Measurements from ENCODE around the gene STX2.
A peak's percentile ranks its signal among the peaks of the same experiment; 100 is the strongest.
"Not testable (repeated sequence)": the region's sequence is repeated elsewhere in the genome, so short reads cannot be mapped to it uniquely, and the experiment has no call there.

Gene STX2

DNA sequence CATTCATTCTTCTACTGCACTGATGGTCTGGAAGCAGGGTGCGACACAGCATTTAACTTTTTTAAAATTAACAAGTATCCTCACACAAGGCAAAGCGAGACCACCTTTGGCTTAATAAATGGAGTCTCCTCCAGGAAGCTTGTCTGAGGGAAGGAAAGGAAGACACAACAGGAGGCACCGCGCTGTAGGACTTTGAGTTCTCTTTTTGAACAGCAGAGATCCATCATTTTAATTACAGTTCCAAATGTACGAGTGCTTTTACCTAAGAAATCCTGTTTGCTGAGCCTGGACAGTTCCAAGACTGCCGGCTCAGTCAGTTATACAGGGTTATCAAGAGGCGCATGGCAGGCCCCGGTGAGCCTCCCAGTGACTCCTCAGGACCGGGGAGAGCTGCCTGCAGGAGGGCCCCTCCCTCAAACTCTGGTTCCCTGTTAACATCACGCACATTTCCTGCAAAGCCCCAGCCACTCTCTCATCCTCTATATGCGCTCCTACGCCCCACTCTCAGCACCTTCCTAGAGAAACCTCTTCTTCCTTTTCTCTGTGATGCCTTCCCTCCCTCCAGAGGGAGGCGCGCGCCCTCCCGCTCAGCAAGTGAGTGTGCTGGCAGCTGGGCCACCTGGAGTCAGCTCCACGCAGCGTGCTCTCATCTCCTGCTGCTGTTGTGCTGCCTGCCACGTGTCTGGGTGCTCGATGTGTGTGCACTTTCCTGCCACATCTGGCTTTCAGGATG is 46.1 kb downstream of the STX2 start:
- TF ChIP-seq, protein P1, sequence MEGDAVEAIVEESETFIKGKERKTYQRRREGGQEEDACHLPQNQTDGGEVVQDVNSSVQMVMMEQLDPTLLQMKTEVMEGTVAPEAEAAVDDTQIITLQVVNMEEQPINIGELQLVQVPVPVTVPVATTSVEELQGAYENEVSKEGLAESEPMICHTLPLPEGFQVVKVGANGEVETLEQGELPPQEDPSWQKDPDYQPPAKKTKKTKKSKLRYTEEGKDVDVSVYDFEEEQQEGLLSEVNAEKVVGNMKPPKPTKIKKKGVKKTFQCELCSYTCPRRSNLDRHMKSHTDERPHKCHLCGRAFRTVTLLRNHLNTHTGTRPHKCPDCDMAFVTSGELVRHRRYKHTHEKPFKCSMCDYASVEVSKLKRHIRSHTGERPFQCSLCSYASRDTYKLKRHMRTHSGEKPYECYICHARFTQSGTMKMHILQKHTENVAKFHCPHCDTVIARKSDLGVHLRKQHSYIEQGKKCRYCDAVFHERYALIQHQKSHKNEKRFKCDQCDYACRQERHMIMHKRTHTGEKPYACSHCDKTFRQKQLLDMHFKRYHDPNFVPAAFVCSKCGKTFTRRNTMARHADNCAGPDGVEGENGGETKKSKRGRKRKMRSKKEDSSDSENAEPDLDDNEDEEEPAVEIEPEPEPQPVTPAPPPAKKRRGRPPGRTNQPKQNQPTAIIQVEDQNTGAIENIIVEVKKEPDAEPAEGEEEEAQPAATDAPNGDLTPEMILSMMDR (IDR thresholded peaks at IDR 0.05; ENCODE audit: low read length, missing control alignments) = no peak
- no peak overlapping the region for H3K4me3 ChIP-seq (replicated peaks; ENCODE audit: low read depth, low read length)
- DNase-seq (ENCODE audit: low read depth) = no peak

DNA sequence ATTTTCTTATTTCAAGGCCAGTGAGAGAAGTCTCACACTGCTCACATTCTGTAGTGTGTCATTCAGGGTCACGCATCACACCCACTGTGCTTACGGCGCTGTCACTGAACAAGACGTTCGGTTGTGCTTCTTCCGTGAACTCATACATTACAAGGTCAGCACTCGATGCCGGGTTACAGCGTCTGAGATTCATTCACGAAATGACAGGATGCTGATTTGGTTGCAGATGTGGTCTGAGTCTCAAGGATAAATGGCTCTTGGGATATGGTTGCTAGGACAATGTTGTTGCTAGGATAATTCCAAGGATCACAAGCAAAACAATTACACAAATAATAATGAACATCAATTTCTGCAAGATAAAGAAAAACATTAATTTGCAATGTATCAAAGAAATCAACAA is 47.4 kb downstream of the STX2 start:
- TF ChIP-seq, protein P1 (IDR thresholded peaks at IDR 0.05; ENCODE audit: low read length, missing control alignments) = no peak
- H3K4me3 ChIP-seq (replicated peaks; ENCODE audit: low read depth, low read length) = no peak overlapping the region
- DNase-seq (ENCODE audit: low read depth) = no peak

DNA sequence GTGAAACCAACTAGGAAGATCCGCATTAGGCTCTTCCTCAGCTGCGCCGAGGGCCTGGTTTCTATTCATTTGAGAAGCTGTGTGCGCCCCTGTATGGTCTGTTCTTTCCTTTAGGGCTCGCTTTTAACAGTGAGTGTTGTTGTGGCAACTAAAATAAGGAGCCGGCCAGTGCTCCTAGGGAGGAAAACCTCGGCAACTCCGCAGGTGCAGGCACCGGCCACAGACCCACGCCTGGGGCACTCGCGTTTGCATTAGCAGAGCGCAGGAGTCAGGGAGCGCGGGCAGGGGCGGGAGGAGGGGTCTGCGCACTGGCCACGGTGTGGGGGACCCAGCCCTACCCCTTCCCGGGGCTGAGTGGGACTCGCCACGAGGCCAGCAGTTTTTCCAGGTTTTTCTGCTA is 50.5 kb downstream of the STX2 start:
- TF ChIP-seq, protein P1 (IDR thresholded peaks at IDR 0.05; ENCODE audit: low read length, missing control alignments) = no peak
- DNase-seq (ENCODE audit: low read depth) = no peak
- no peak overlapping the region for H3K4me3 ChIP-seq (replicated peaks; ENCODE audit: low read depth, low read length)

DNA sequence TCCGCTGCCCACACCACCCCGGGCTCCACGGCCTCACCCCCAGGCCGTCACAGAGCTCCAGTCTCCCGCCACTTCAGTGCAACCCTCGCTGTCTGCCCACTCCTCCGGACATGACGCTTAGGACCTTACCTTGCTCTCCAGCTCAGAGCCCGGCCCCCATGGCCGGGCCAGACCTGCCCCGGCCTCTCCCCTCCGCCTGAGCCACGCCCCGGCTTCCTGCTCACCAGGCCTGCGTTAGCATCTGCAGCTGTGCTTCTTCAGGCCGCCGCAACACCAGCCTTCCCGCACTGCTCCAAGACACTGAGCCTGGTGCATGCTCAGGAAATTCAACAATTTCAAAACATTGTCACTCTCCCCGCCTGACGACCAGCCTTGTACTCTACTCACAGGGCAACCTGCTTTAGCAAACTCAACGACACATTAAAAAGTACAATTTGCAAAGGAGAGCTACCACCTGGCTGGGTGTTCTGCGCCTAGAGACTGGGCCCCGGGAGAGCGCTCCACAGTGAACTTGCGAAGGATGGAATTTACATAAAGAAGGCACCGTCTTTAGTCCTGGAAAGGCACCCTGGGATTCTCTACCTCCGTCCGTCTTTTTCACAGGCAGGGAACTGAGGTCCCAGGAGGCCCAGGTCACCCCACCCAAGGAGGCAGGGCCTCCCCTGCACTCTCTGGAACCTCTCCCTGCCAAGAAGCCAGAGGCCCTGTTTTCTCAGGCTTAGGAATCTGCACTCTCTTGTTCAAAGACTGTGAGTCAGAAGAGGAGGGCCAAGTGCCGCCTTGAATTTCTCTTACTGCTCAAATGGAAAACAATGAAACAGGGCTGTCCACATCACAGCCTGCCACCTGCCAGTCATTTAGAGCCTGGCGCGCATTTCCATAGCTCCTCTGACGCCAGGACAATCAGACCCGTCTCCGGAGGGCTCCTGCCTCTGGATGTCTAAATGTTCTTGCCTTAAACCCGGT is 51.3 kb downstream of the STX2 start:
- DNase-seq (ENCODE audit: low read depth) = peak; percentile 53
- TF ChIP-seq, protein P1 (IDR thresholded peaks at IDR 0.05; ENCODE audit: low read length, missing control alignments) = no peak
- H3K4me3 ChIP-seq (replicated peaks; ENCODE audit: low read depth, low read length) = no peak overlapping the region

DNA sequence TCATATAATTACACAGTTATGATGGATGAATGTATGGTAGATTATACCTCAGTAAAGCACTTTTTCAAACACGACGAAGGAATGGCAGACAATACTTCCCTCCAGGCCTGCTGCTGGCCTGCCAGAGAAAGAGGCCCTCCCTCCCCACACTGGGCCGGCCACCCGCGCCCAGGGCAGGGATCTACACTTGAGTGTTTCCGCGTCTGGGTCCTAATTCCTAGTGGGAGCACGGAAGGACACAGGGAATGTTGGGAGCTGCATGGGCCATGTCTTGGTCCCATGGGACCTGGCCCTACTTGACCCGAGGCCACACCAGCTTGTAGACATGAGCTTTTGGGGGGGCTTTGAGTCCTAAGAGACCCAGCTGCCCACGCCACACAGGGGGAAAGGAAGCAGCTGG is 52.0 kb downstream of the STX2 start:
- H3K4me3 ChIP-seq (replicated peaks; ENCODE audit: low read depth, low read length) = no peak overlapping the region
- TF ChIP-seq, protein P1 (IDR thresholded peaks at IDR 0.05; ENCODE audit: low read length, missing control alignments) = no peak
- no peak for DNase-seq (ENCODE audit: low read depth)

DNA sequence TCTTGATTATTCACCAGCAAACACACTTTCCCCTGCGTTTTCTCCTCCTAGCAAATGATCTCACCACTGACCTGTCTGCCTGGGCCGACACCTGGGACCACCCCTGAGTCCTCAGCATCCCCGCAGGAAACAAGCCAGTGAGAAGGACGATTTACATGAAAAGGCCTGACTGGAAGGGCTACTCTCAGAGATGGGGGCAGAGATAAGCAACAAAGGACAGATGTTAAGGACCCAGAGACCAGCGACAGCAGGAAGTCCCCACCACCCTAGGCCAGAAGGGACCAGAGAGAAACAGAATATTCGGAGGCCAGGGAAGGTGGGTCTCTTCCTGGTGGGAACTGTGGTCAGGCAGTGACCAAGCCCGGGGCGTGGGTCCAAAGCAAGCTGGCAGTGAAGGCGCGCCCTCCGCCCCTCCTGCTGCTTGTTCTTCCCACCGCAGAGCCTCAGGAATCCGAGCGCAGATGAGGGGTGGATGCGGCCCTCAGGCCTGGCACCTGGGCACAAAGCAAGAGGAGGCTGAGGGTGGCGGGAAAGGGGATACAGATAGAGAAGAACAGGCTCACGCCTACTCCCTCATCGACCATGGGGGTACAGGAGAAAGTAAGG is 55.8 kb downstream of the STX2 start:
- TF ChIP-seq, protein P1 (IDR thresholded peaks at IDR 0.05; ENCODE audit: low read length, missing control alignments) = no peak
- H3K4me3 ChIP-seq (replicated peaks; ENCODE audit: low read depth, low read length) = no peak overlapping the region
- no peak for DNase-seq (ENCODE audit: low read depth)

DNA sequence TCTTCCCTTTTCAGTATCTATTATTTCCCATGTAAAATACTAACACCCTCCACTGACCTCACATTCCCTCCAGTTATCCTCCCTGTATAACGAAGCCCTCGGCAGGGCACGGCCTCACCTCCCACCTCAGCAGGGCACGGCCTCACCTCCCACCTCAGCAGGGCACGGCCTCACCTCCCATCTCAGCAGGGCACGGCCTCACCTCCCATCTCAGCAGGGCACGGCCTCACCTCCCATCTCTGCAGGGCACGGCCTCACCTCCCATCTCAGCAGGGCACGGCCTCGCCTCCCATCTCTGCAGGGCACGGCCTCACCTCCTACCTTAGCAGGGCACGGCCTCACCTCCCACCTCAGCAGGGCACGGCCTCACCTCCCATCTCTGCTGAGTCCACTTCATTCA is 56.8 kb downstream of the STX2 start:
- H3K4me3 ChIP-seq (replicated peaks; ENCODE audit: low read depth, low read length); DNase-seq (ENCODE audit: low read depth): not testable (repeated sequence)

Measured in fibroblast of pulmonary artery (primary cell).